Measurements from ENCODE around the gene EFNA3.

Gene EFNA3

GRCh38 chr1:155091071-155092051 is 12.7 kb downstream of the EFNA3 start:
- no peak overlapping the region for H2AK5ac ChIP-seq (ENCODE audit: low read length, severe bottlenecking)
- H3K79me1 ChIP-seq (replicated peaks; ENCODE audit: low read length, poor library complexity, severe bottlenecking) = no peaks in the 10 kb centered on the region
- no peak overlapping the region for H3K4me3 ChIP-seq (ENCODE audit: insufficient read depth in 1 of 2, low read depth in 1 of 2, low read length in 2 of 2)
- no peak overlapping the region for H2BK5ac ChIP-seq (ENCODE audit: low read depth, low read length, poor library complexity, severe bottlenecking)
- H3K14ac ChIP-seq (ENCODE audit: low read length in 2 of 2) = no peak overlapping the region
- no peak overlapping the region for H4K91ac ChIP-seq (ENCODE audit: low read length)
- peak overlapping the region; percentile 1 for H4K8ac ChIP-seq (ENCODE audit: low read length)
- H2AFZ ChIP-seq (ENCODE audit: low read depth, low read length) = no peak overlapping the region
- no peak overlapping the region for H2BK15ac ChIP-seq (ENCODE audit: low read depth, poor library complexity, severe bottlenecking)
- H3K36me3 ChIP-seq (ENCODE audit: control insufficient read depth in 1 of 2, insufficient read depth in 2 of 2, low read depth in 1 of 2, low read length in 2 of 2) = peaks cover 0 to 2% of the 10 kb centered on the region in 2 experiments
- H3K4ac ChIP-seq (ENCODE audit: low read depth in 1 of 2, low read length in 2 of 2) = no peak overlapping the region
- H3K4me2 ChIP-seq (ENCODE audit: low read length, poor library complexity, severe bottlenecking) = no peak overlapping the region
- H3K23ac ChIP-seq (ENCODE audit: low read length in 2 of 2) = no peak overlapping the region
- DNase-seq = peak; percentile 70
- H3K9me3 ChIP-seq (ENCODE audit: control insufficient read depth, low read length) = no peaks in the 10 kb centered on the region
- H3K27me3 ChIP-seq (ENCODE audit: control insufficient read depth in 1 of 2, insufficient read depth in 1 of 2, low read length in 2 of 2) = peaks cover 10 to 40% of the 10 kb centered on the region in 2 experiments
- no peak overlapping the region for H2BK120ac ChIP-seq (ENCODE audit: low read depth, low read length)
- peak overlapping the region; percentile 42 for H3K9ac ChIP-seq (ENCODE audit: low read length)
- H3K18ac ChIP-seq (ENCODE audit: low read depth in 1 of 2, low read length in 2 of 2) = no peak overlapping the region
- H2BK12ac ChIP-seq (ENCODE audit: low read length in 2 of 2) = no peak overlapping the region
- peaks cover 16% of the 10 kb centered on the region for H3K4me1 ChIP-seq (ENCODE audit: control insufficient read depth, insufficient read depth, low read depth, low read length)
- H3K27ac ChIP-seq (ENCODE audit: low read length, poor library complexity, severe bottlenecking) = no peak overlapping the region
- WGBS = 54% methylated on average over 15 of the region's 29 CpGs

GRCh38 chr1:155092131-155092530 is 13.5 kb downstream of the EFNA3 start:
- Histone ChIP-seq H3K36me3 (ENCODE audit: control insufficient read depth in 1 of 2, insufficient read depth in 2 of 2, low read depth in 1 of 2, low read length in 2 of 2) (no peaks in the 10 kb centered on the region), H2AK5ac (ENCODE audit: low read length, severe bottlenecking) (no peak overlapping the region), H2BK5ac (ENCODE audit: low read depth, low read length, poor library complexity, severe bottlenecking) (no peak overlapping the region), H3K9ac (ENCODE audit: low read length) (no peak overlapping the region), H3K14ac (ENCODE audit: low read length in 2 of 2) (no peak overlapping the region), H3K27ac (ENCODE audit: low read length, poor library complexity, severe bottlenecking) (no peak overlapping the region), H2BK15ac (ENCODE audit: low read depth, poor library complexity, severe bottlenecking) (no peak overlapping the region), H3K27me3 (ENCODE audit: control insufficient read depth in 1 of 2, insufficient read depth in 1 of 2, low read length in 2 of 2) (peaks cover 12 to 42% of the 10 kb centered on the region in 2 experiments), H3K18ac (ENCODE audit: low read depth in 1 of 2, low read length in 2 of 2) (no peak overlapping the region), H4K91ac (ENCODE audit: low read length) (no peak overlapping the region), H3K4me3 (ENCODE audit: insufficient read depth in 1 of 2, low read depth in 1 of 2, low read length in 2 of 2) (no peak overlapping the region), H2BK120ac (ENCODE audit: low read depth, low read length) (no peak overlapping the region), H3K4me2 (ENCODE audit: low read length, poor library complexity, severe bottlenecking) (no peak overlapping the region), H3K4ac (ENCODE audit: low read depth in 1 of 2, low read length in 2 of 2) (no peak overlapping the region), H3K23ac (ENCODE audit: low read length in 2 of 2) (no peak overlapping the region), H3K79me1 (replicated peaks; ENCODE audit: low read length, poor library complexity, severe bottlenecking) (no peaks in the 10 kb centered on the region), H3K9me3 (ENCODE audit: control insufficient read depth, low read length) (no peaks in the 10 kb centered on the region), H3K4me1 (ENCODE audit: control insufficient read depth, insufficient read depth, low read depth, low read length) (peaks cover 10% of the 10 kb centered on the region), H4K8ac (ENCODE audit: low read length) (no peak overlapping the region), H2BK12ac (ENCODE audit: low read length in 2 of 2) (no peak overlapping the region), H2AFZ (ENCODE audit: low read depth, low read length) (no peak overlapping the region)
- DNase-seq = no peak
- 88% methylated on average over 6 of the region's 6 CpGs for WGBS

DNA sequence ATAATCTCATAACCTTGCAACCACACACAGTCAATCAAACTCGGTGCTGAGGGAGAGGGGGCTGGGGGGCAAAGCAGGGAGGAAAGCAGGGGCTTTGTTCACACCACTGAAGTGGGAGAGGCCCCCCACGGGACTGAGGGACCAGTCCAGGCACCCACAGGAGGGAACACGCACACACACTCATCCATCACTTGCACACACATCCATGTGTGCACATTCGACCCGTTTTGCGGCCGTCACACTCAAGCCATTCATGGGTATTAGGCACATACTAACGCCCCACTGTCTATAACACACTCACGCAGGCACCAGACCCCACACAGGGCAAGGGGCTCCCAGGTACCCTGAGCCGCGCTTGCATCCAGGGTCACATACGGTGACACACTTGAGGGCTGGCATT is 14.0 kb downstream of the EFNA3 start:
- H3K79me1 ChIP-seq (replicated peaks; ENCODE audit: low read length, poor library complexity, severe bottlenecking) = no peaks in the 10 kb centered on the region
- no peak overlapping the region for H3K14ac ChIP-seq (ENCODE audit: low read length in 2 of 2)
- no peak overlapping the region for H3K4me2 ChIP-seq (ENCODE audit: low read length, poor library complexity, severe bottlenecking)
- H2BK5ac ChIP-seq (ENCODE audit: low read depth, low read length, poor library complexity, severe bottlenecking) = no peak overlapping the region
- no peak overlapping the region for H3K4ac ChIP-seq (ENCODE audit: low read depth in 1 of 2, low read length in 2 of 2)
- H3K4me1 ChIP-seq (ENCODE audit: control insufficient read depth, insufficient read depth, low read depth, low read length) = peaks cover 10% of the 10 kb centered on the region
- DNase-seq = no peak
- no peak overlapping the region for H3K27ac ChIP-seq (ENCODE audit: low read length, poor library complexity, severe bottlenecking)
- no peak overlapping the region for H2BK15ac ChIP-seq (ENCODE audit: low read depth, poor library complexity, severe bottlenecking)
- H4K8ac ChIP-seq (ENCODE audit: low read length) = no peak overlapping the region
- H3K9me3 ChIP-seq (ENCODE audit: control insufficient read depth, low read length) = no peaks in the 10 kb centered on the region
- H2AK5ac ChIP-seq (ENCODE audit: low read length, severe bottlenecking) = no peak overlapping the region
- no peak overlapping the region for H2BK120ac ChIP-seq (ENCODE audit: low read depth, low read length)
- no peak overlapping the region for H2BK12ac ChIP-seq (ENCODE audit: low read length in 2 of 2)
- no peak overlapping the region for H3K18ac ChIP-seq (ENCODE audit: low read depth in 1 of 2, low read length in 2 of 2)
- no peaks in the 10 kb centered on the region for H3K36me3 ChIP-seq (ENCODE audit: control insufficient read depth in 1 of 2, insufficient read depth in 2 of 2, low read depth in 1 of 2, low read length in 2 of 2)
- H3K4me3 ChIP-seq (ENCODE audit: insufficient read depth in 1 of 2, low read depth in 1 of 2, low read length in 2 of 2) = no peak overlapping the region
- no peak overlapping the region for H3K9ac ChIP-seq (ENCODE audit: low read length)
- H4K91ac ChIP-seq (ENCODE audit: low read length) = no peak overlapping the region
- H3K27me3 ChIP-seq (ENCODE audit: control insufficient read depth in 1 of 2, insufficient read depth in 1 of 2, low read length in 2 of 2) = peaks cover 13 to 44% of the 10 kb centered on the region in 2 experiments
- 87% methylated on average over 11 of the region's 12 CpGs for WGBS
- no peak overlapping the region for H2AFZ ChIP-seq (ENCODE audit: low read depth, low read length)
- no peak overlapping the region for H3K23ac ChIP-seq (ENCODE audit: low read length in 2 of 2)

GRCh38 chr1:155093911-155094621 is 15.4 kb downstream of the EFNA3 start:
- Histone ChIP-seq H3K4ac (ENCODE audit: low read depth in 1 of 2, low read length in 2 of 2) (no peak overlapping the region), H2AFZ (ENCODE audit: low read depth, low read length) (no peak overlapping the region), H3K18ac (ENCODE audit: low read depth in 1 of 2, low read length in 2 of 2) (no peak overlapping the region)

More at GRCh38 chr1:155093911-155094621, 15.4 kb downstream of the EFNA3 start:
- 43% methylated on average over 12 of the region's 13 CpGs for WGBS
- H2BK12ac ChIP-seq (ENCODE audit: low read length in 2 of 2) = no peak overlapping the region
- no peak overlapping the region for H3K27ac ChIP-seq (ENCODE audit: low read length, poor library complexity, severe bottlenecking)
- no peaks in the 10 kb centered on the region for H3K9me3 ChIP-seq (ENCODE audit: control insufficient read depth, low read length)
- H4K91ac ChIP-seq (ENCODE audit: low read length) = peak overlapping the region; percentile 4
- no peak overlapping the region for H2BK120ac ChIP-seq (ENCODE audit: low read depth, low read length)
- H3K9ac ChIP-seq (ENCODE audit: low read length) = no peak overlapping the region
- no peak overlapping the region for H3K14ac ChIP-seq (ENCODE audit: low read length in 2 of 2)
- H3K79me1 ChIP-seq (replicated peaks; ENCODE audit: low read length, poor library complexity, severe bottlenecking) = no peaks in the 10 kb centered on the region
- DNase-seq = peak; percentile 61
- no peak overlapping the region for H3K4me2 ChIP-seq (ENCODE audit: low read length, poor library complexity, severe bottlenecking)
- H2AK5ac ChIP-seq (ENCODE audit: low read length, severe bottlenecking) = no peak overlapping the region
- no peak overlapping the region for H3K23ac ChIP-seq (ENCODE audit: low read length in 2 of 2)
- H4K8ac ChIP-seq (ENCODE audit: low read length) = no peak overlapping the region
- peak overlapping the region in 1 of 2 experiments; percentile 40 for H3K4me3 ChIP-seq (ENCODE audit: insufficient read depth in 1 of 2, low read depth in 1 of 2, low read length in 2 of 2)
- H3K36me3 ChIP-seq (ENCODE audit: control insufficient read depth in 1 of 2, insufficient read depth in 2 of 2, low read depth in 1 of 2, low read length in 2 of 2) = no peaks in the 10 kb centered on the region
- H2BK5ac ChIP-seq (ENCODE audit: low read depth, low read length, poor library complexity, severe bottlenecking) = no peak overlapping the region
- peaks cover 15 to 48% of the 10 kb centered on the region in 2 experiments for H3K27me3 ChIP-seq (ENCODE audit: control insufficient read depth in 1 of 2, insufficient read depth in 1 of 2, low read length in 2 of 2)
- H2BK15ac ChIP-seq (ENCODE audit: low read depth, poor library complexity, severe bottlenecking) = no peak overlapping the region
- peaks cover 10% of the 10 kb centered on the region for H3K4me1 ChIP-seq (ENCODE audit: control insufficient read depth, insufficient read depth, low read depth, low read length)
